K562 (cell line): ENCODE measurements around the gene HSPB3. TPM values are rescaled to one million over a fixed set of nuclear protein-coding genes. Genes with fewer than 3 reads are reported as not detected.
A peak's percentile ranks its signal among the peaks of the same experiment; 100 is the strongest.

ENCODE experiments used
- REST ChIP-seq, 2 experiments: fragments of 450-650 bp; formaldehyde crosslinking in 1 of 2; IDR thresholded peaks; 2 replicates each; pipeline versions ENCODE4 v1.4.0 to v1.6.1; 2014 to 2020; ENCODE audit warnings: mild to moderate bottlenecking in 2 of 2, borderline replicate concordance in 1 of 2, low read depth in 1 of 2
- polyA plus RNA-seq, 8 experiments: library from polyadenylated mRNA; depleted of rRNA in 4 of 8; stranded (reverse) in 5 of 8; unstranded in 3 of 8; fragments of >200 nt; fragmentation: Nextera tagmentation in 2 of 8; fragmentation: Illumina TruSeq in 1 of 8; extraction: Ambion mirVana in 2 of 8; extraction: Trizol in 1 of 8; gene quantifications; 2 replicates each; pipeline versions ENCODE4 v1.2.1 to v1.2.3, GENCODE V29; 2011 to 2014; ENCODE audit warnings: inconsistent platforms in 1 of 8, missing spikeins in 1 of 8
- total RNA-seq, 7 experiments: library from RNA; depleted of rRNA in 6 of 7; stranded (reverse); fragments of >200 nt in 6 of 7; fragmentation: Illumina TruSeq in 2 of 7; extraction: Trizol in 2 of 7; gene quantifications; 2 replicates each; pipeline versions ENCODE4 v1.2.1 to v1.2.3, GENCODE V29; 2011 to 2021; ENCODE audit warnings: low replicate concordance in 1 of 7

Gene HSPB3
- total and polyA plus RNA-seq, 9 of the 15 experiments (the other 6 are each of a cell fraction or from before 2014, with no cell fraction given): 2.4 to 6.3 (median 3.4) TPM

GRCh38 chr5:54443270-54443669, 12.2 kb upstream of the HSPB3 start (continued):
- TF ChIP-seq REST (IDR thresholded peaks at IDR 0.05; ENCODE audit: borderline replicate concordance): peak; percentile 11; the same call in 1 of the 2 replicates
- no peak for TF ChIP-seq REST (CRISPR knock-in tag; IDR thresholded peaks at IDR 0.05; ENCODE audit: low read depth)
